HG02870 (cell line): ENCODE data around the gene DTL.

Experiments
- ATAC-seq: cut with Tn5 transposase; IDR thresholded peaks from one replicate; pipeline ENCODE4 v1.9.1; 2021; ENCODE audit warnings: mild to moderate bottlenecking, moderate library complexity; ENCODE audit not compliant: unreplicated experiment

The DTL gene

GRCh38 chr1:212034516-212035122 is 929 bp upstream of the DTL start:
- ATAC-seq, result no peak

- ATAC-seq, result no peak
Measured at GRCh38 chr1:212035835-212036605, 472 bp downstream of the DTL start.

DNA sequence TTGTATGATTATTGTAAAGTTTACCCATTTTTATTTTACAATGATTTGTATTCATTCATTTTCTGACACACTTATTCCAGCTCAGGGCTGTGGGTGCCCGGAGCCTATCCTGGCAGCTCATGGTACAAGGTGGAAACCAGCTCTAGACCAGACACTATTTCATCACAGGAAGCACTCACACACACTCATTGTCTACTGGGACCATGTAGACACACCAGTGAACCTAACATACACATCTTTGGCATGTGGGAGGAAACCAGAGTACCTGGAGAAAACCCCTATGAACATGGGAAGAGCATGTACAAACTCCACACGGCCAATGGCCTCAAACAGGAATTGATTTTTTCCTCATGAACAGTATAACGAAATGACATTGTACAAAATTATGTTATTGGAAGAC is 2.4 kb downstream of the DTL start:
- ATAC-seq, result no peak

DNA sequence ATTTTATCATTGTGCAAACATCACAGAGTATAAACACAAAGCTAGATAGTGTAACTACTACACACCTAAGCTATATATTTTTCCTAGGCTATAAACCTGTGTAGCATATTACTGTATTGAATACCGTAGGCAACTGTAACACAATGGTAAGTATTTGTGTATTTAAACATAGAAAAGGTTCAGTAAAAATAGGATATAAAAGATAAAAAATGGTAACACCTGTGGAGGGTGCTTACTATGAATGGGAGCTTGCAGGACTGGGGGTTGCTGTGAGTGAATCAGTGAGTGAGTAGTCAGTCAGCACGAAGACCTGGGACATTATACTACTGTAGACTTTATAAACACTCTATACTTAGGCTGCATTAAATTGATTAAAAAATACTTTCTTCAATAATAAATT is 4.1 kb downstream of the DTL start:
- no peak for ATAC-seq

DNA sequence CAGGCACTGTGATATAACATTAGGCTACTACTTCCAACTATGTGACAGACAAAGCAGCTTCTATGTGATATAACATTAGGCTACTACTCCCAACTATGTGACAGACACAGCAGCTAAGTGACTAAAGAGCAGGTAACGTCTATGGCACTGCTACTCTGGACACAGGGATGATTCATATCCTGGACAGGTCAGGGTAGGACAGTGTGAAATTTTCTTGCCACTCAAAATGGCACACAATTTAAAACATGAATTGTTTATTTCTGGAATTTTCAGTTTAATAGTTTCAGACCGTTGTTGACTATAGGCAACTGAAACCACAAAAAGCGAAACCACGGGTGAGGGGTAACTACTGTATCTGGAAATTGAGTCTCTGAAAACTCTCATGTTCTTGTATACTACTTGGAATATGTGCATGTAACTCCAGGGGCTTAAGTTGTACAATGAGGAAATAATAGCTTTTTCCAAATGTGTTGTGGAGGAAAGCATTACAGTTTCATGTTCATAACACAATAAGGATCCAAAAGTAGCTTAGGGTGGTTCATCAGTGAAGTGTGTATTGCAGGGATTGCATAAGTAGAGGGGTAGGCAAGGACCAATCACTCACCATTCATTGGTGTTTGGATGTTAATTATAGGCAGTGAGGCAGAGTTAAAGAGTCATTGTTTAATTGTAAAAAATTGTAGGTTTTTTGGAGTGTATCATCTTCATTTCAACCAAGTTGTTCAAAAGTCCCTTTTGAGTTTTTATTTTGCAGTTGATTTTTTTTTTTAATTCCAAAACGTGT is 5.3 kb downstream of the DTL start:
- ATAC-seq, result no peak

DNA sequence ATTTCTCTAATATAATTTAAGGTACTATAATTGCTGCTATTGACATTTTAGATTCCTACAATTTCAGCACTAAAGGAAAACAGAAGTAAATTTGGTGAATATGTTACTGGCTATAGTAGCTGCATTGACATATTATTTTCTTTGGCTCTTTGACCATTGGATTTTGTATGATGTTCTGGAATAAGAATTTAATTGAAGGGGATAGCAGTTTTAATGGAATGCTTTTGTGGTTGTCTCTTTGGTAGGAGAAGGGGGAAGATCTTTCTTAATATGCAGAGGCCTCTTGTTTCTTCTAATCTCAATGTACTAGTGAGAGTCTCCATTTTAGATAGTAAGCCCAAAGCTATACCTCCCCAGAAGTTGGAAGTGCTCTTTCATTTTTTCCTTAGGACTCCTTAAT is 6.9 kb downstream of the DTL start:
- ATAC-seq, result no peak

GRCh38 chr1:212044851-212045250 is 9.3 kb downstream of the DTL start:
- ATAC-seq, result no peak

GRCh38 chr1:212045981-212046380 is 10.4 kb downstream of the DTL start:
- no peak for ATAC-seq

DNA sequence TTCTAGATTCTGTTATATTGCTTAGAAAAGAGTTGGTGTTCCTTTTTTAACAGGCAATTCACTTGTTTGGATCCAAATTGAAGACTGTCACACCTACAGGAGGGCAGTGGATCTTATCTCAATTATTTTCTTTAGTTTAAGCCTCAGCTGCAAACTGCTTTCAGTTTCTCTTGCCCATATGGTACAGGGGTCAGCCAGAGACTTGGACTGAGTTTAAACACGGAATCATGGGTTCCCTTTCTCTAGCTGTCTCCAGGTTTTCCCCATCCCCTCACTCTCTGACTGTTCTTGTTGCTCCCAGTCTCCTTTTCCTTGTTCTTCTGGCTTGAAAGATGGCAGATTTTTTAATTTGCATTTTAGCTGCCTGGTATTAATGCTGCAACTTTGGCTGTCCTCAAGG is 18.4 kb downstream of the DTL start:
- no peak for ATAC-seq

- ATAC-seq, result no peak
Measured at GRCh38 chr1:212055333-212055732, 19.8 kb downstream of the DTL start.

DNA sequence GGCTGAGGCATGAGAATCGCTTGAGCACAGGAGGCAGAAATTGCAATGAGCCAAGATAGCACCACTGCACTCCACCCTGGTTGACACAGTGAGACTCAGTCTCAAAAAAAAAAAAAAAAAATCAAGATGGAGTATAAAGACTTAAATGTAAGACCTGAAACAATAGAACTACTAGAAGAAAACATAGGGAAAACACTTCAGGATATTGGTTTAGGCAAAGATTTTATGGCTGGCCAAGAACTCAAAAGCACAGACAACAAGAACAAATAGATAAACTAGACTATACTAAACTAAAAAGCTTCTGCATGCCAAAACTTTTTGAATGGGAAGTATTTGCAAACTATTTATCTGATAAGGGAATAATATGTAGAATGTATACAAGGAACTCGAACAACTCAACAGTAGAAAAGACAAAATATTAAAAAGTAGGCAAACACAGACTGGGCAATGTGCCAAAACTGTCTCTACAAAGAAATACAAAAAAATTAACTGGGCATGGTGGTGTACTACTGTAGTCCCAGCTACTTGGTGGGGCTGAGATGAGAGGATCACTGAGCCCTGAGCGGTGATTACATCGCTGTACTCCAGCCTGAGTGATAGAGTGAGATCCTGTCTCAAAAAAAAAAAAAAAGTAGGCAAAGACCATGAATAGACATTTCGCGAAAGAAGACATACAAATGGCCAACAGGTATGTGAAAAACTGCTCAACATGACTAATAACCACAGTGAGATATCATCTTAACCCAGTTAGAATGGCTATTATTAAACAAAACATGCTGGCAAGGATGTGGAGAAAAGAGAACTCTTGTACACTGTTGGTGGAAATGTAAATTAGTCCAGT is 25.3 kb downstream of the DTL start:
- no peak for ATAC-seq

GRCh38 chr1:212062832-212063438 is 27.4 kb downstream of the DTL start:
- no peak for ATAC-seq

- no peak for ATAC-seq
Measured at GRCh38 chr1:212067787-212068186, 32.2 kb downstream of the DTL start.

- ATAC-seq, result no peak
Measured at GRCh38 chr1:212070720-212071302, 35.3 kb downstream of the DTL start.

DNA sequence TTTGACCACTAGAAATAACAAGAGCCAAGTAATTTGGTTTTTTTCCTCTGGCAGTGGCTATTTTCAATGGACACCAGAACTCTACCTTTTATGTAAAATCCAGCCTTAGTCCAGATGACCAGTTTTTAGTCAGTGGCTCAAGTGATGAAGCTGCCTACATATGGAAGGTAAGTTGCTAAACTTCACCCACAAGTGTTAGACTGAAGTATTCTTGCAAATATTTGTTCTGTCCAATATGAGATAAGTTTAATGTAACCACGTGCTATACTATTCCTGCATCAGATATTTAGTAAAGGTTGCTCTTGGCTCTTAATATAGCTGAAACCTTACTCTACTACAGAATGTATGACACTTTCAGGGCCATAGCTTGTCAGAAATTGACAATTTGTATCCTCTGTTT is 36.5 kb downstream of the DTL start:
- no peak for ATAC-seq

DNA sequence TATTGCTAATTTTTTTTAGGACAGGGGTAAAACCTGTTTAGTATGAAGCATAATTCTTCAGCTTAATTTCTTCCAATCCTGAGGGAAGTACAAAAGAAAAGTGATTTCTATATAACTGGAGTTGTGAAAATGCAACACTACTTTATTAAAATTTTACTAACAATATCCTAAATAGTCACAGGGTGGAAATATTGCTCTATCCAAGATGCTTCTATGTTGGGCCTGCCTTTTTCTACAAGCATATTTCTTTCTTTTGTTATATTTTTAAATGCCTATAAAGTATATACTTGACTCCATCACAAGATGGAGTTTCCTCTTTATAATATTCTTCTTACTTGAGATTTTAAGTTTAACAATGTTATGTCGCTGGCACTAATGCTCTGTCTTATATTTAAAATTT is 37.9 kb downstream of the DTL start:
- no peak for ATAC-seq

DNA sequence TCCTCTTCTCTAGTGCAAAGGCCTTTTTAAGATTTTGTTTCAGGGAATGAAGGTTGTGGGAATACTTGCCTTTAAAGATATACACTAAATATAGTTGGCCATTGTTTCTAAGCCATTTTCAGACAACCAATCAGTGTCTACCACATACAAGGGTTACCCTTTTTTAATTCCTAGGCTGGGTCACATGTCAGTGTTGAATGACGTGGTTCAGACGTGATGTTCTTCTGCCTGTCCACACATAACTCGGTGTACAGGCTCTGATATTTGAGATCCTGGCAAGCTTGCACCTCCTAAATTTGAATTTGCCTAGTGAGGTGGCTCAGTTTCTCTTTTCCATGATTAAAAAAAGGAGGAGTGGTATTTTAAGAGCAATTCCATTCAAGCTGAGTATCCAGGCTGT is 38.8 kb downstream of the DTL start:
- no peak for ATAC-seq

DNA sequence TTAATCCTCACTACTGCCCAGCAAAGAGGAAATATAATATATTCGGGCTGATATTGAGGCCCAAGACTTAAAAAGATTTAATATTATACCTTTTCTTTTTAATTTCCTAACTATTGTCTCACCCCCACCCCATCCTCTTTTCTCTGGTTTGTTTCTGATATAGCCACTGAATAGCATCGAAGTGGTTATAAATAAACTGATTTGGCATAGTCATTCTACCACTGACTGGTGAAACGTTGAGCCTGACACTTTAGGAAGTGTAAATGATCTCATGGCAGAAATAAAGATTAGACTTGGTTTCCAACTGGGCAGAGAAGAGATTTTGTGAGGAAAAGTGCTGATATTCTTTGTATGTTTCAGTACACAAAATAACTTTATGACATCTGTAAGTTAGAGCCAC is 39.3 kb downstream of the DTL start:
- ATAC-seq, result no peak

- ATAC-seq, result no peak
Measured at GRCh38 chr1:212077028-212077427, 41.5 kb downstream of the DTL start.

DNA sequence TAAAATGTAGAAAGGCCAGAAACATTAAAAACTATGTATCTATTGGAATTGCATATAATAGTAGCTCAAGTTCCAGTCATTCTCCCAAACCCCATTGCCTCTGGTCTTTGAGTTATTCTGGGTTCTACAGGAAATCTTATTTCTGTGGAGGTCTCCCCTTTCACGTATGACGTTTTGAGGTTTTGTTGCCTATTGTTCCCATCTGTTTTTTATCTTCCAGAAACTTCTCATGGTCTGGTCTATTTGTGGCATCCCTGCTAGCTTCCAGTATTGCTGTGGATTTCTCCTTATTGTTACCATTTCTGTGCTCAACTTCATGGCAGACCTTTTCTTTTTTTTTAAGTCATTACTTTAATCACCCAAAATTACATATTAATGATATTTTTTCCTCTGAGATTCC is 43.3 kb downstream of the DTL start:
- no peak for ATAC-seq
